DND-41 (cell line): ENCODE results near the gene AGK.

Experiments used
- ATAC-seq: fragments of 200-7000 bp; cut with Tn5 transposase; 3 replicates; pipeline ENCODE4 v1.9.1; 2021; ENCODE audit warnings: low read depth; ENCODE audit not compliant: insufficient read depth
- DNase-seq: peaks from one replicate; pipeline ENCODE4 v3.0.0-alpha.2; 2020
- H2AFZ ChIP-seq: 2 replicates; pipeline ENCODE4 v1.6.0; 2012; ENCODE audit warnings: low read depth, low read length
- H3K27ac ChIP-seq: 2 replicates; pipeline ENCODE4 v1.5.1; 2012; ENCODE audit warnings: low read length, inconsistent platforms
- H3K27me3 ChIP-seq: fragments of 200-600 bp; sonication (generic); 2 replicates; pipeline ENCODE4 v1.6.0; 2012; ENCODE audit warnings: low read length, mild to moderate bottlenecking, inconsistent platforms; ENCODE audit not compliant: insufficient read depth, poor library complexity
- H3K36me3 ChIP-seq: 2 replicates; pipeline ENCODE4 v1.5.1; 2012; ENCODE audit warnings: low read length, inconsistent platforms; ENCODE audit not compliant: insufficient read depth
- H3K4me1 ChIP-seq: 2 replicates; pipeline ENCODE4 v1.5.1; 2012; ENCODE audit warnings: mild to moderate bottlenecking, low read length; ENCODE audit not compliant: insufficient read depth
- H3K4me2 ChIP-seq: 2 replicates; pipeline ENCODE4 v1.6.0; 2012; ENCODE audit warnings: mild to moderate bottlenecking, moderate library complexity, low read length, inconsistent platforms; ENCODE audit not compliant: insufficient read depth
- H3K4me3 ChIP-seq, 2 experiments: fragments of 200-600 bp in 1 of 2; shearing (Covaris generic) in 1 of 2; 2 replicates each; pipeline ENCODE4 v1.5.1; 2012 to 2016; ENCODE audit warnings: inconsistent platforms in 2 of 2, low read length in 2 of 2, mild to moderate bottlenecking in 2 of 2, low read depth in 1 of 2, moderate library complexity in 1 of 2
- H3K79me2 ChIP-seq: 2 replicates; pipeline ENCODE4 v1.6.0; 2012; ENCODE audit warnings: low read length, inconsistent platforms; ENCODE audit not compliant: insufficient read depth
- H3K9ac ChIP-seq: 2 replicates; pipeline ENCODE4 v1.6.0; 2012; ENCODE audit warnings: low read depth, mild to moderate bottlenecking, inconsistent platforms, low read length, moderate library complexity
- H3K9me3 ChIP-seq: 2 replicates; pipeline ENCODE4 v1.5.1; 2012; ENCODE audit warnings: low read length, moderate library complexity, mild to moderate bottlenecking, inconsistent platforms; ENCODE audit not compliant: insufficient read depth, severe bottlenecking
- H4K20me1 ChIP-seq: 2 replicates; pipeline ENCODE4 v1.6.0; 2012; ENCODE audit warnings: low read length; ENCODE audit not compliant: insufficient read depth
- EZH2 ChIP-seq: IDR thresholded peaks from 3 replicates; pipeline ENCODE4 v1.6.1; 2012; ENCODE audit warnings: borderline replicate concordance, low read depth, mild to moderate bottlenecking, moderate library complexity, low read length, inconsistent platforms; ENCODE audit not compliant: severe bottlenecking
- TF ChIP-seq, protein P1 (sequence below): IDR thresholded peaks from 2 replicates; pipeline ENCODE4 v1.5.1; 2012; ENCODE audit warnings: borderline replicate concordance, low read length, moderate library complexity, mild to moderate bottlenecking; ENCODE audit not compliant: poor library complexity, severe bottlenecking; ENCODE audit errors: extremely low read depth

The AGK gene

DNA sequence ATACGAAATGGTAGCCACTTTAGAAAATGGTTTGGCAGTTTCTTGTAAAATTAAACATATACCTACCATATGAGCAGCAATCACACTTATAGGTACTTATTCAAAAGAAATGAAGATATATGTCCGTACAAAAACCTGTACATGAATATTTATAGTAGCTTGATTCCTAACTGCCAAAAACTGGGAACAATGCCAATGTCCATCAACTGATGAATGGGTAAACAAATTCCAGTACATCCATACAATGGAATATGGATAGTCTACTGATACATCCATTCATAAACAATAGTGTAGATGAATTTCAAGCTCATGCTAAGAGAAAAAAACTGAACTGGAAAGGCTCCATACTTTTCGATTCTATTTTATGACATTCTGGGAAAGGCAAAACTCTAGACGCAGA, 68.5 kb downstream of the AGK start:
- no peaks in the 10 kb centered on the region for H3K4me1 ChIP-seq
- H3K4me2 ChIP-seq, result no peak overlapping the region
- H2AFZ ChIP-seq, result no peak overlapping the region
- H3K9me3 ChIP-seq, result no peaks in the 10 kb centered on the region
- no peak overlapping the region for H3K27ac ChIP-seq
- H3K27me3 ChIP-seq, result no peaks in the 10 kb centered on the region
- H3K36me3 ChIP-seq, result peaks cover 55% of the 10 kb centered on the region
- no peak overlapping the region for H3K4me3 ChIP-seq
- H4K20me1 ChIP-seq, result no peaks in the 10 kb centered on the region
- H3K79me2 ChIP-seq, result no peaks in the 10 kb centered on the region
- ATAC-seq, result no peak
- no peak overlapping the region for H3K9ac ChIP-seq
- TF ChIP-seq EZH2, result no peak
- TF ChIP-seq, protein P1, sequence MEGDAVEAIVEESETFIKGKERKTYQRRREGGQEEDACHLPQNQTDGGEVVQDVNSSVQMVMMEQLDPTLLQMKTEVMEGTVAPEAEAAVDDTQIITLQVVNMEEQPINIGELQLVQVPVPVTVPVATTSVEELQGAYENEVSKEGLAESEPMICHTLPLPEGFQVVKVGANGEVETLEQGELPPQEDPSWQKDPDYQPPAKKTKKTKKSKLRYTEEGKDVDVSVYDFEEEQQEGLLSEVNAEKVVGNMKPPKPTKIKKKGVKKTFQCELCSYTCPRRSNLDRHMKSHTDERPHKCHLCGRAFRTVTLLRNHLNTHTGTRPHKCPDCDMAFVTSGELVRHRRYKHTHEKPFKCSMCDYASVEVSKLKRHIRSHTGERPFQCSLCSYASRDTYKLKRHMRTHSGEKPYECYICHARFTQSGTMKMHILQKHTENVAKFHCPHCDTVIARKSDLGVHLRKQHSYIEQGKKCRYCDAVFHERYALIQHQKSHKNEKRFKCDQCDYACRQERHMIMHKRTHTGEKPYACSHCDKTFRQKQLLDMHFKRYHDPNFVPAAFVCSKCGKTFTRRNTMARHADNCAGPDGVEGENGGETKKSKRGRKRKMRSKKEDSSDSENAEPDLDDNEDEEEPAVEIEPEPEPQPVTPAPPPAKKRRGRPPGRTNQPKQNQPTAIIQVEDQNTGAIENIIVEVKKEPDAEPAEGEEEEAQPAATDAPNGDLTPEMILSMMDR, result no peak
- DNase-seq, result no peak

DNA sequence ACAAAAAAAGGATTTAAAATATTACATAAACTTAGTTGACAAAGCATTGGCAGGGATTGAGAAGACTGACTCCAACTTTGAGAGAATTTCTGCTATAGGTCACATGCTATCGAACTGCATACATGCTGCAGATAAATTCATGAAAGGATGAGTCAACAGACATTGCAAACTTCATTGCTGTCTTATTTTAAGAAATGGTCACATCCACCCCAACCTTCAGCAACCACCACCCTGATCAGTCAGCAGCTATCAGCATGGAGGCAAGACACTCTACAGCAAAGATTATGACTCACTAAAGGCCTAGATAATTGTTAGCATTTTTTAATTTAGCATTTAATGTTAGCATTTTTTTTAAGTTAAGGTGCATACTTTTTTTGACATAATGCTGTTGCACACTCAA, 73.6 kb downstream of the AGK start:
- TF ChIP-seq EZH2, result no peak
- TF ChIP-seq, protein P1, result no peak
- no peak overlapping the region for H3K27ac ChIP-seq
- no peaks in the 10 kb centered on the region for H3K27me3 ChIP-seq
- no peaks in the 10 kb centered on the region for H3K4me1 ChIP-seq
- no peaks in the 10 kb centered on the region for H4K20me1 ChIP-seq
- H3K4me3 ChIP-seq, result no peak overlapping the region
- no peaks in the 10 kb centered on the region for H3K9me3 ChIP-seq
- no peak overlapping the region for H2AFZ ChIP-seq
- no peak overlapping the region for H3K9ac ChIP-seq
- no peak for ATAC-seq
- no peak overlapping the region for H3K4me2 ChIP-seq
- DNase-seq, result no peak
- no peaks in the 10 kb centered on the region for H3K79me2 ChIP-seq
- H3K36me3 ChIP-seq, result peaks cover 48% of the 10 kb centered on the region

GRCh38 chr7:141630621-141631020, 79.4 kb downstream of the AGK start:
- Histone ChIP-seq H3K27ac (no peak overlapping the region), H3K4me3 (no peak overlapping the region), H2AFZ (no peak overlapping the region), H3K9ac (no peak overlapping the region), H3K4me2 (no peak overlapping the region), H3K4me1 (no peaks in the 10 kb centered on the region), H3K9me3 (no peaks in the 10 kb centered on the region), H3K36me3 (peaks cover 15% of the 10 kb centered on the region; the same call in 1 of the 2 replicates), H3K79me2 (no peaks in the 10 kb centered on the region), H3K27me3 (no peaks in the 10 kb centered on the region), H4K20me1 (no peaks in the 10 kb centered on the region)
- ATAC-seq, result no peak
- no peak for DNase-seq
- TF ChIP-seq, protein P1, result no peak
- TF ChIP-seq EZH2, result no peak

DNA sequence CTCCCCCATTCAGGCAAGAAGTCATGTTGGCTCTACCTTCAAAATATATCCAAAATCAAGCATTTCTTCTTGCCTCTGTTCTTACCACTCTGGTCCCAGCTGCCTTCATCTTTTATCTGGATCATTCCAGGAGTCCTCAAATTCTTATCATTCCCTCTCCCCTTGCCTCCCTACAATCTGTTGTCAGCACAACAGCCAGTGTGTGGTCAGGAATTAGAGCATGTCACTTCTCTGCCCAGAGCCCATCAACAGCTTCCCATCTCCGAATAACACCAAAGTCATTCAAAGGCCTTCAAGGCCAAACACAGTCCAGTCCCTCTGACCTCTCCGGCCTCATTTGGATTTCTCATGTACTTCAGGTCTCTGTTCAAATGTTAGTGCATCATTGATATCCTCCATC, 80.3 kb downstream of the AGK start:
- no peak overlapping the region for H3K4me2 ChIP-seq
- no peak for DNase-seq
- H3K27me3 ChIP-seq, result no peaks in the 10 kb centered on the region
- H3K27ac ChIP-seq, result no peak overlapping the region
- TF ChIP-seq, protein P1, result no peak
- TF ChIP-seq EZH2, result no peak
- no peak overlapping the region for H3K9ac ChIP-seq
- no peaks in the 10 kb centered on the region for H3K79me2 ChIP-seq
- H3K4me3 ChIP-seq, result no peak overlapping the region
- no peaks in the 10 kb centered on the region for H3K4me1 ChIP-seq
- no peak for ATAC-seq
- peaks cover 17% of the 10 kb centered on the region; the same call in 1 of the 2 replicates for H3K36me3 ChIP-seq
- H4K20me1 ChIP-seq, result no peaks in the 10 kb centered on the region
- H2AFZ ChIP-seq, result no peak overlapping the region
- no peaks in the 10 kb centered on the region for H3K9me3 ChIP-seq
